RKO (cell line): ENCODE data around the gene ABHD10.
A peak's percentile ranks its signal among the peaks of the same experiment; 100 is the strongest.

Source experiments
- DNase-seq: peaks from one replicate; pipeline ENCODE4 v3.0.0-alpha.2; 2016; ENCODE audit warnings: low spot score

The ABHD10 gene

DNA sequence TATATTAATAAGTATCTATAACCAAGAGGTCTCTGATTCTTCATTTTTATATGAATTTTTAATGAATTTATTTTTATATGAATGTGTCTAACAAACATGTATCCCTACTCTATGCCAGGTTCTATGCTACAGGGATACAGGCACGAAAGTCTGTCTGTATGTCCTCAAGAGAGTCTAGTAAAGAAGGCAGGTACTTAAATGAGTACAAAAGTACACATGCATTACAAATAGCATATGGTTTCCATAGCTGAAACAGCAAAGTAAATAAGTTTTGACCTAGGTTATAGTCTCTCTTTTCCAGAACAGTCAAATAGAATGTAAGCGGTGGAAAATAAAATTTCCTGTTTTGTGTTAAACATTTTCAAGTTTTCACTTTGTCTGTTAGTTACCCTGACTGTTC lies 13.3 kb upstream of the ABHD10 start:
- no peak for DNase-seq

DNA sequence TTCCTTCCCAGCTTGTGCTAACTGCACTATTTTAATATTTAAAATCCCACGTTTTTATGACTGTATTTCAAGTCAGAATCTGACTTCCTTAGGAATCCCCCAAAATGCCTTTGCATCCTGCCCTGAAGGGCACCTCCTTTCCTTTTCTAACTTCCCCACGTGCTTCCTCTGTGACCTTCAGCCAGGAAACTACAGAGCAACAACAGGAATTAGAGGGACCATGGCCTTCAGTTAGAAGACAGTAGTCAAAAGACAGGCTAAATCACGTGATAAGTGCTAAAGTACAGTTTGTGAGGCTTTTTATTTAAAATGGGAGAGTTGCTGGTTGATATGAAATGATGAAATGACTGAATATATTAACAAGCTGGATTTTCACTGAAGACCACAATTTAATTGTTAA lies 11.8 kb upstream of the ABHD10 start:
- no peak for DNase-seq

DNA sequence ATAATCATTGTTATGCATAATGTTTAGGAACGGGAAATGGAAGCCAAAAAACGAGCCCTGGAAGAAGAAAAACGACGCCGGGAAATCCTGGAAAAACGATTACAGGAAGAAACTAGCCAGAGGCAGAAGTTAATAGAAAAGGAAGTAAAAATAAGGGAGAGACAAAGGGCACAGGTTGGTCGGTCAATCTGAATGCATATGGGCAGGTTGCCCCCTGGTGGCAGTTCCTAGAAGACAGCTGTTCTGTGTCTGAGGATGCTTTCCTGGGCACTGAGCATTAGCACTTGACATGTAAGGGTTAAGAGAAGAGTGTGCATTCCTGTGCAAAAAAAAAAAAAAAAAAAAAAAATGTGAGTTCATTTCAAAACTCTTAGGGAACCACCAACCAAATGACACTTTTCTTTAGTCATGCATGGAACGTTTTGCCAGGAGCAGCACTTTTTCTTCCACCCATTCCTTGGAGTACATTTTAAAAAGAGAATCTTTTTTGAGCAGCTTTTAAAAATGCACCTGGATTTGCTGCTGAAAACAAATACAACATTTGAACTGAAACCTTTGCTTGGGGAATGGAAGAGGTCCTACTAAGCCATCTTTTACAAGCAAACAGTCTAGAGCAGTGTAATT lies 11.1 kb upstream of the ABHD10 start:
- DNase-seq = peak; percentile 86

DNA sequence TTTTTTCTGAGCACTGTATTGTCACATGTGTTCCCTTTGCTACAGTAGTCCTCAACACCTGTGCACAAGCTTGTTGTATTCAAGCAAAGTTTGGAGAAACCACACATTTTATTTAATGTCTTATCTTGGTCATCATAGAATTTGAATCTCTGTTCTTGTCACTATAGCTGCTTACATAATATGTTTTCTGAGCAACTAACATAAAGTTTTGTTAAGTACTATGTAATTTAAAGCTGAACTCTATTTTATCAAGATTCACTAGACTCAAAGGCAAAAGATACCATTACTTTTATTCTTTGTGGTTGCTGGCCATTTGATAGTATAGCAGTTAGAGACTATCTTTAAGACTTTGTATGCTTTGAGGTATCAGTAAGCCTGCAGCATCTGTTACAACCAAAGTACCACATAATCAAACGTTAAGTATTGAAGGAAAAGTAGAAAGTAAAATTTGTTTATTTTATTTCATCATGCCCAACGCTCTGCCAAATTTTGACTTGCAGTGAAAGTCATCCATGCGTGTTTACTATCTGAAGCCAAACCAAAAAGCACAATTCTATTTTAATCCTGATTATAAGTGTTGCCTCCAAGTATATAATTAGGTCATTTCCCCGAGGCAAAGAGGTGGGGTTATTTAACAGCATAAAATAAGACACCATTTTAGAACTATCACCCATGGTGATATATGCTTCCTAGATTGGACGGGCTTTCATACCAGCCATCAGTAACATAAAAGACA lies 10.3 kb upstream of the ABHD10 start:
- DNase-seq = no peak

DNA sequence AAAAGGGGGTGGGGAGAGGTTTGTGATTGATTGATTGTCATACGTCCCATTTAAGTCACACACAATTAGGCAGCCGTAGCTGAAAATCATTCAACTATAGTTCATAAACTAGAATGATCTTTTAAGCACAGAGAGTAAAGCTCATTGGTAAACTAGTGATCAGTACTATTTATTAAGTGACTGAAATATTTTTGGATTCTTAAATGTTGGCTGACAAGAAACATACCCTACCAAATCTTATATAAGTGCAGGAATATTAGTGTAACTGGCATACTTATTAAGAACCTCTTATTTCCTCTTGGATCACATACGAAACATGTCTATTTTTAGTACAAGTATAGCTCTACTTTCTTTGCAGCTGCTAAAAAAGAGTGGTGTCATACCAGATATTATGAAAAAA lies 8.4 kb upstream of the ABHD10 start:
- no peak for DNase-seq

DNA sequence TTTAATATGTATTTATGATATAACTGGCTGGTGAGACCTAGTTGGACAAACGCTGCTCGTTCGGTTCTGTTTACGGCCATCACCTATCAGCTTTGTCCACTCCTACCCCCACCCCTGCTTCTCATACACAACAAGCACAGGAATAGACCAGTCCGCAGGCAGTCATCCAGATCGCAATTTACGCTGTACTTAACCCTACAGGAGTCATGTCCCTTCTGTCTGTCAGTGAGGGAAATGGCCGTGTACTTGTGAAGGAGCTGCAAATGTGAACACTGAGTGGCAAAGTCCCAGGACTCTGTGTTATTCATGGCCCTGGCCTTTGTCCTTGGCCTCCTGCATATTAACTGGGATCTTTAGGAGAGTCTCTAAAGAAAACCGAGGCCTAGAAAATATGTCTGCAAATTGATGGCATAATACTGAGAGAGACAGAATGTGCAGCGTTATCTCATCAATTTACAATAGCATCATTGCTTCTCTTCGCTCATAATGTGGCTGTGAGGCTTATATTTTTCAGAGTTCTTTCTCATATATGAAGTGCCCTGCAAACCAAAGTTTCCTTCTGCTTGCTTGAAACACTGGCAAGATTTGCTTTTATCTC lies 7.2 kb upstream of the ABHD10 start:
- DNase-seq = no peak

DNA sequence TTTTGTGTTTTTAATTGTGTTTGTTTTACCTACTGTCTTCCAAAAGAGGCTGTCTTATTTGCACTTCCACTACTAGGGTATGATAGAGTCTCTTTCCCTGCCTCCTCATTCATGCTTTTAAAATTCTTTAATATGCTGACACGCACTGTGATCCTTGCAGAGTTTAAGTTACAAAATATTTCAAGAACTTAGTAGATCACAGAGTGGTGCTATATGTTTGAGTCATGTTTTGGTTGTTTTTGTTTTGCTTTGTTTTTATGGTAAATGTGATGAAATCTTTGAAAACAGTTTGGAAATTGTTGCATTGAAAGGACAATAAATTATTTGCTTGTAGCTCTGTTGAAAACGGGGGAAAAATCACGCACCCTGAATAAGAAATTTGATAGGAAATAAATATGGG lies 5.9 kb upstream of the ABHD10 start:
- DNase-seq = no peak

DNA sequence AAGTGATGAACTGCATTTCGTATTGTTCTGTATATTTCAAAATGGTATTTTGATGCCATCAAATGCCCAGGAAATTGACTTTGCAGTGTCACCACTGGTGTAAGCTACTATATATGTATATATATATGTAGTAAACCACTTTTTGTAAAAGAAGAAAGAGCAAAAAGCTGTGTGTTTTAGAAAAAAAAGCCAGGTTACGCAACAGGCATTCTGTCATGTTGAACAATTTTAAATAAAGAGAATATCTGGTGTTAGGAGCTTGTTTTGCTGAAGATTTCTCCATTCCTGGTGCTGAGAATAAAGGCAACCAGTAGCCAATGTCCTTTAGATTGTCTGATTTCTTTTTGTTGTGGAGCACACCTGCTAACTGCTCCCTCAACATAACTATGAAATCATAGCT lies 3.7 kb upstream of the ABHD10 start:
- no peak for DNase-seq

DNA sequence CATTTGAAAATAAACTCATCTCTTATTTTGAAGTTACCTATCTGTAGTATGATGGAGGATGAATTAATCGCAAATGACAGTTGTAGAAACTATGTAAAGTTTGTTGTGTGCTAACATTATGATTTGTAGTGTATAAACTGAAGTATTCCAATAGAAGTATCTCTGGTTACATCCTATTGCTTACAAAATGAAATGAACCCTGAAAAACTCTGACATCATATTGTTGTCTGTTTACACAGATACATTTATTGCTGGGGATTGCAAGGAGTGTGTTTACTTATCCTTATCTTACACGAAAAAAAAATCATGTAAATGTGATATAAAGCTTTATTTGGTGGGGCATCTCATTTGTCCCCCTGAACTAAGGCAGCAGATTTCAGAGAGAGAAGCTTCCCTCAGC lies 2.6 kb upstream of the ABHD10 start:
- no peak for DNase-seq

DNA sequence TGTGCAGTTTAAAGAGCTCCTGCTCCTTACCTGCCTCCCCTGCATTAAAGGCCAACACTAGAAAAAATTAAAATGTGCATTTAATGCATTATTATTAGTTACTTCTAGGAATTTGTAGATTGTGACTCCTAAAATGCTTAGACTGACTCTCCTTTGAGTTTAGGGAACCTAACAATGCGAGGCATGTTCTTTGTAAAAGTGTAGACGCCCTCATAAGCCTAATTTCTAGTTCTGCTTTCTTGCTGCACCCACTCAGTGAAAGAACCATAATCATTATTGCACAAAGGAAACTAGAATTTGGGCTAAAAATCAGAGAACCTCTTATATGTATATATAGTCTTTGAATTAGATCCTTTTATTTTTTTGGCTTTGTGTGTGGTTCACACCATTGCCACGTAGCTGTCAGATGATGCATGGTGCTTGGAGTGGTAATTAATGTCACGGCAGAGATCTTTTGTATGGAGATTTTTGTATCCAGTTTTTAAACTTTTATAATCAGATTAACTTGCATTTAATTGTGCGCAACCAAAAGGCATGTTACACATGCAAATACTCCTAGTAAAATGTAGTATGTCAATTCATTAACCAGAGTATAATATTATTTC lies 710 bp downstream of the ABHD10 start:
- peak; percentile 44 for DNase-seq

DNA sequence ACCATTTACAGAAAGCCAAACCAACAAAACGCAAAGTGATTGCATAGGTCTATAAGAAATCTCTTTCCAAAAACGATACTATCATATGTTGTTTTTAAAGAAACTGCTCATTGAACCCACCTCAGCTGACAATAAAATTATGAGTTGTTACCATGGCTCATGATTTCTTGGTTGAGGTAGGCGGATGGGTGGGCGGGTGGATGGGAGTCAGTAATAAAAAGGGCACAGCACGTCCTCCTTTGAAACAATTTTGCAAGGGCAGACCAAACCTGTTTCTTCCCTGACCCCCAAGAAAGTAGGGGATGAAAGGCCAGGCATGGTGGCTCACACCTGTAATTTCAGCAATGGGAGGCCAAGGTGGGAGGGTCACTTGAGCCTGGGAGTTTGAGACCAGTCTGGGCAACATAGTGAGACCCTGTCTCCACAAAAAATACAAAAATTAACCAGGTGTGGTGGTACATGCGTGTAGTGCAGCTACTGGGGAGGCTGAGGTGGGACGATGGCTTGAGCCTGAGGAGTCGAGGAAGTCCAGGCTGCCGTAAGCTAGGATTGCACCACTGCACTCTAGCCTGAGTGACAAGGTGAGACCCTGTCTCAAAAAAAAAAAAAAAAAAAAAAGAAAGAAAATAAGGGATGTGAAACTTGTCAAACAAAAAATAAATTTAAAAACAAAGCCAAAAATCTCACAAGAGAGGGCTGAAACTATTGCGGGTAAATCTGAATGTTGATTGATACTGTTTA lies 2.1 kb downstream of the ABHD10 start:
- no peak for DNase-seq

DNA sequence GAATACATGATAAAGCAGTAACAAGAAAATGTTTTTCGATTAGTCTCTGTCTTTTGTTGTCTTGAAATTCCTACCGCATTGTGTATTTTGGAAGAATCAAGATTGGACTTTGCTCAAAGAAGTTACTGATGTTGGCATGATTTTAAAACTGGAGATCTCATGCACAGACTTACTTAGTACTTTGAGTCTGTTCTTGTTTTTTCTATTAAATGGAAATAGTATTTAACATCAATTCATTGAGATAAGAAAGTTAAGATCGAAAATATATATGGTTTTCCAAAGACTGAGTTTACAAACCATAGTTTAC lies 2.6 kb downstream of the ABHD10 start:
- no peak for DNase-seq

DNA sequence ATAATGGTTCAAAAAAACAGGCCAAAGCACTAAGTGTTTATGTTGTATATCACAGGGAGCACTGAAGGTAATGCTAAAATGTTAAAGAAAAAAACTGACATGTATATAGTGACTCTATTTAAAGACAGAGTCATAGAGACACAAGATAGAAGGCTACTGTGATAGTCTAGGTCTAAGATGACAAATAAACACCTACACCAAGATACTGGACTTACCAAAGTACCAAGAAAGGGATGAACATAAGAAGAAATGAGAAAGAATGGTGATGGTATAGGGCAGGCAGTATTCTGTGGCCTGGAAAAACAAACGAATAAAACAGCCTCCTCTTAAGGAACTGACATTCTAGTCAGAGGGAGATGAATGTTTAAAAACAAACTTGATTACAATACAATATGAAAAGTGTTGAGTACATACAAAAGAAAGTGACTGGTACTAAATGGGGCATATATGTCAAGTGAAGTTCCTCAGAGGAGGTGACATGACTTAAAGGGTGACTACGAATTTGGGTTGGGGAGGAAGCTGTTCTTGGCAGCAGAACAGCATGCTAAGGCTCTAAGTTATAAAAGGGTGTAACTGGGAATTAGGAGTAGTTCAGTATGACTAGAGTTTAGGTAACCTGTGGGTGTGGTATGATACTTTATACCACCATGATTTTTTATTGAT lies 5.9 kb downstream of the ABHD10 start:
- no peak for DNase-seq

DNA sequence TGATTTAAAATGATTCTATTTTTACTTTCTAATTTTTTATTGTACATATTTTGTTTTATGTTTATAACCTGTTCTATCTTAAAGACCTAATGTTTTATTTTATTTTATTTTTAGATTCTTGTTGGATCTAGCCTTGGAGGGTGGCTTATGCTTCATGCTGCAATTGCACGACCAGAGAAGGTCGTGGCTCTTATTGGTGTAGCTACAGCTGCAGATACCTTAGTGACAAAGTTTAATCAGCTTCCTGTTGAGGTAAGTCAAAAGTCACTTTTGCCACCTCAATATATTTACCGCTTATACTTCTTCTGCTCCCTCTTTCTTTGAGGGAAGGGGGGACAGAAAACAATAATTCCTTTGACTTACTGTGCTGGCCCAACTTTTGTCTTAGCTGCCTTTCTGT lies 8.0 kb downstream of the ABHD10 start:
- DNase-seq = no peak

DNA sequence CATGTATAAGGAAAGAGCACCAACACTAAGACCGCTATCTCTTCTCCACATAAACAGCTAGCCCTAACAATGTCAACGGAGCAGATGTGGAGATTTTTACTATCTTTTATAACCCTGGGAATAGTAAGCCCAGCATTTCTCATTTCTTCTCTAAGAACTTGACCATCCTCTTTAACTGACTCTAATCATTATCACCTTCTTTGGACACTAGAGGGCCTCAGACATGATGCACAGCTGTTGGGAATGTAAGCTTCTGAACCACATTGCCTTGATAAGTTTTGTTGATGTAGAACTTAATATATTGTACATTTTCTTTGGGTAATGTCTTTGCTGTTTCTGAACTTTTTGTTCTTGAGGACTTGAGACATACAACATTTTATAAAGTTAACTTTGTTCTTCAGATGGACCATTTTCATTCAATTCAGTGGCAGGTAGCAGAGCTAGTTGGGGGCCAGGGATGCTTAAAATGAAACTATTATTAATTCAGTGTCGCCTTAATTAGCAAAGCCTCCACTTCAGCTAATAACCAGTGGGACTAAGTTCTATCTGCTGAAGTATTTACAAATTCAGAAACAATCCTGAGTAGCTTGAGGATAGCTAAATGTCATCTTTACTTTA lies 10.3 kb downstream of the ABHD10 start:
- DNase-seq = peak; percentile 82

DNA sequence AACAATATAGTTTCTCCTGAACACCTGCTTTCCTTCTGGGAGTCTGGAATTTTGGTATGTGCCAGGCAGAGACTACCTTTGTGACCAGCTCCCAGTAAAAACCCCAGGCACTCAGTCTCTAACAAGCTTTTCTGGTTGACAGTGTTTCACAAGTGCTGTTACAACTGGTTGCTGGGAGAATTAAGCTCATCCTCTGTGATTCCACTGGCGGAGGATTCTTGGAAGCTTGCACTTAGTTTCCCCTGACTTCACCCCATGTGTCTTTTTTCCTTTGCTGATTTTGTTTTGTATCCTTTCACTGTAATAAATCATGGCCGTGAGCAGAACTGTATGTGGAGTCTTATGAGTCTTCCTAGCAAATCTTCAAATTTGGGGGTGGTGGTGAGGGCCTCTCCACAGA lies 14.2 kb downstream of the ABHD10 start:
- no peak for DNase-seq

DNA sequence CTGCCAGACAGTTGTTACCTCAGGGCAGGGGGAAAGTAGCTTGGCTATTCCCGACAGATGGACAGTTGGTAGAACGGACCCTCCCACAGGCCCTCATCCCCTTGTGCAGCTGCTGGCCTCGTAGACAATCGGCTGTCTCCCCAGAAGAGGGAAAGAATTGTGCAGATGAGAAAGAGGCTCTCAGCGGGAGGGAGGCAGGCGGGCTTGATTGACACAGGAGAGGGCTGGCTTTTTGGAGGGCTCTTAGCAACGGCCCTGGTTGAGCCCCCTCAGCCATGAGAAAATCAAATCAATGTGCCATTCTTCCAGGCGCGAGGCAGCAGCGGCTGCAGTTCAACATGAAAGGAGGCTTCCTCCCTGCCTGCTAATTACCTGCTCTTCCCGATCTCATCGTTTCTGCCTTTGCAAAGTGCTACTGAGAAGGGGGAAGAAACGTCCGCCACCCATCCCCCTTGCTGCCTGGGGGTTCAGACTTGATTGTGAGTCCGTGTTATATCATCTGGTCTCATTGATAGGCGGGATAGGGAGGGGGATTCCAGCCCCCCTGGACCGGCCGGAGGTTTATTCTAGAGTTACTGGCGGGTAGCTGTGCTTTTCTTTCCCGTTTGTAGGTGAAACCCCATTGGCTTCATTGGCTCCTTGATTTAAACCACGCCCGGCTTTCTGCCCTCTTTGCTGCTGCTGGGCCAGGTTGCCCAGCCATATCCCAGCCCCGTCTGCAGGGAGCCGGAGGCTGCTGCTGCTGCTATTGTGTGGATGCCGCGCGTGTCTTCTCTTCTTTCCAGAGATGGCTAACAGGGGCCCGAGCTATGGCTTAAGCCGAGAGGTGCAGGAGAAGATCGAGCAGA lies 20.0 kb downstream of the ABHD10 start, which contains the start of gene TAGLN3:
Gene TAGLN3, plus strand, starts transcription at position 287 of the 848 bp plus-strand sequence. Its CDS starts 501 bp downstream, at position 788.
- DNase-seq = no peak

DNA sequence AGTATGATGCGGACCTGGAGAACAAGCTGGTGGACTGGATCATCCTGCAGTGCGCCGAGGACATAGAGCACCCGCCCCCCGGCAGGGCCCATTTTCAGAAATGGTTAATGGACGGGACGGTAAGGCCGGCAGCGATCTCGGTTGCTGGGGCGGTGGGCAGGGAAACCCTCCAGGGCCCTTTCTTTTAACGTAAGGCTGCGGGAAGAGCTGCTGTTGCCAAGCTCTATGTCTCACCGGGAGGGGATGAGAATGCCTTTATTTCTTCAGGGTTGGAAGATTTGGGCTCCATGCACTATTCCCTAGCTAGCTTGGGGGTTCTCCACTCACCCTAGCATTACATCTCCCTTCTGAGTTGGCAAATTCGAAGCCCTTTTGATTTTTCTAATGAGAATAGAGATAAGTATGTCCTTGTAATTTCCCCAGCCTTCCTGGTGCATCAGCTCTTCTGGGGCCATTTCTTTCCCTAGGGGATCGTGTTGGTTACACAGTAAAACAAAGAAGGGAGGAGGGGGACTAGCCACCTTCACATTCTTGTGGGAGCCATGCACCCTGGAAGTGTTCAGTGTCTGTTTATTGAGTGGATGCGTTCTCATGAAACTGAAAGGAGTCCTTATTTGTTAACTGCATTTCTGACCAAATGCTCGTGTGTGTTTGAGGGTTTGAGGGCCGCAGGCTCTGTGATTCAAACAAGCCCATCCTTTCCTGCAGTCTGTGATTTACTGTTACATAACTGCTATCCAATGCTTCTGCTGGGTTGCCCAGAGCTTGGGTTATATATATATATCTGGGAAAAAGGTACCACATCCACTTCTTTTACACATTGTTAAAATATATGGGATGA lies 20.9 kb downstream of the ABHD10 start:
- DNase-seq = no peak

DNA sequence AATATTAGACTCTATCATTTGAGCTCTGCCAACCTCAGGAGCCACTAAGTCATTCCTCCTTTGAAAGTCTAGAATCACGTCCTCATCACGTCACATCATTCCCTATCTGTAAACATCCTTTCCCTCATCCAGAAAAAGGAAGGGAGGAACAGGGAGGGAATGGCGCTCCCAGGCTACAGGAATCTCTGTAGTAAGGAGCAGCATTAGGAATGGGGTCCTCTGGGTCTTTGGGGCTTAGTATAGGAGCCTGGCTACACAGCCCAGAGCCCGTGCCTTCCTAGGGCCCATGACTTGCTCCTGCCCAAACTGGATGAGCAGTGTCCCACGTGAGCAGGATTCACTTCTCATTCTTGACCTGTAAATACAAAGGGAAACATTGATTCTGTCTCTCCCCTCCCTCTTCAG lies 21.5 kb downstream of the ABHD10 start:
- no peak for DNase-seq

DNA sequence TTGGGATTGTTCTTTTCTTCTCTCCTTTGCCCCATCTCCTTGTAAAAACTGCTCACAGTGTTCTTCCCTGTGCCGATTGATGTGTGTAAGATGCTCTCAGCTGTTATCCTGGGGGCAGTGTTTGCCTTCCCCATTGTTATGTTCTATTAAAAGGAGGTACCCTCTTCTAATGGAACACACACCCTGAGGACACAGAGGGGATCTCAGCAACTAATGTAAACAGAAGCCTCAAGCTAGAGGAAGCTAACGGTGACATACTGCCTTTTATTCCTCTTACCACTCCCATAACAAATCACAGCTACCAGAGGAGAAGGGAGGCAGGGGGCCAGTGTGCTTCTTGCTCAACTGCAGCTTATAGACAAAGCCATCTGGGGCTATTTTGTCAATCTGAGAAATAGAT lies 22.1 kb downstream of the ABHD10 start:
- no peak for DNase-seq
